ENCODE data around the gene RAB40C.

The RAB40C gene

DNA sequence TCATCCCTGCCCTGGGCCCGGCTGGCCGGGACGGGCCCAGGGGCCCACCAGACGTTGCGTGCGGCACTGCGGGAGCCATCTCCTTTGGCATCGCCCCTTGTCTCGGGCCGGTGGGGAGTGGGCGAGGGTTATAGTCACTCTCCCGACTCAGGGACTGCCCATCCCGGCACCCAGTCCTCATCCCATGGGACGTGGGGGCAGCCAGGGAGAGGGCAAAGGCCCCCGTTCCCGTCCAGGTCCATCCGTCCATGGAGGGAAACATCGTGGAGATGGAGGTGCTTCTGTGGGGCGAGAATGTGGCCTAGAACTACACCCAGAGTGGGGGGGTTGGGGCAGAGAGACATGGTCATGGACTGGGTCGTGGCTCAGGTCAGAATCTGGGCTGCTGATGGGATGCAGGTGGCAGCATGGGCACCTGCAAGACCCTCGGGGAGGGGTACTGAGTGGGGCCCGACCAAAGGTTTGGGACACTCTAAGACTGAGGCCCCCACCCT, 56.9 kb downstream of the RAB40C start:
- Histone ChIP-seq H3K4me3 (ENCODE audit: low read depth, low read length) (no peak overlapping the region), H3K27ac (no peak overlapping the region)

DNA sequence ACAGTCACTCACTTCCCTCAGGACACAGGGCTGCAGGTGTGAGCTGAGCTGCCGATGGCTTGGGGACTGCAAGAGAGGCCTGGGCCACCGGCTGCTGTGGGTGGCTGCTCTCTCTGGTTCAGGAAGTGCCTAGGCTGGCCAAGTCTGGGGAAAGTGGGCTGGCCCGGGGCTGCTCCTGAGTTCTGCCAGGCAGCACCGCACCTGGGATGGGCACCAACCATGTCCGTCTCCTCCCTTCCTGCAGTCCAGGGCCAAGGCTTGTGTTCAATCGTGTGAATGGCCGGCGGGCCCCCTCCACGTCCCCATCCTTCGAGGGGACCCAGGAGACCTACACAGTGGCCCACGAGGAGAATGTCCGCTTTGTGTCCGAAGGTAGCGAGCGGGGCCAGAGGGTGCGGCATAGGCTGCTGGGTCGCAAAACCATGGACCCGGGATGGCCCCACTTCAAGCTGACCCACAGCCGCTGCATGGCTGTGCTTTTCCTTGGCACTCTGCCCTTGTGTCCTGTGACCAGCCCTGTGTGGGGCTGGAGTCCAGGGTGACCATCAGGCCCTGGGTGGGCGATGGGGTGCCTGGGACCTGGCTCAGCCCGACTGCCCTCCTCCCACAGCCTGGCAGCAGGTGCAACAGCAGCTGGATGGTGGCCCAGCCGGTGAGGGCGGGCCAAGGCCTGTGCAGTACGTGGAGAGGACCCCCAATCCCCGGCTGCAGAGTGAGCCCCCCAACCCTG, 57.5 kb downstream of the RAB40C start:
- Histone ChIP-seq H3K36me3 (peaks cover 21% of the 10 kb centered on the region), H3K9me3 (ENCODE audit: severe bottlenecking) (no peaks in the 10 kb centered on the region), H3K27me3 (ENCODE audit: insufficient read depth, low read depth, severe bottlenecking) (no peaks in the 10 kb centered on the region), H3K27ac (no peak overlapping the region), H3K4me3 (ENCODE audit: low read depth, low read length) (no peak overlapping the region)
- DNase-seq: no peak
- TF ChIP-seq, protein P1, sequence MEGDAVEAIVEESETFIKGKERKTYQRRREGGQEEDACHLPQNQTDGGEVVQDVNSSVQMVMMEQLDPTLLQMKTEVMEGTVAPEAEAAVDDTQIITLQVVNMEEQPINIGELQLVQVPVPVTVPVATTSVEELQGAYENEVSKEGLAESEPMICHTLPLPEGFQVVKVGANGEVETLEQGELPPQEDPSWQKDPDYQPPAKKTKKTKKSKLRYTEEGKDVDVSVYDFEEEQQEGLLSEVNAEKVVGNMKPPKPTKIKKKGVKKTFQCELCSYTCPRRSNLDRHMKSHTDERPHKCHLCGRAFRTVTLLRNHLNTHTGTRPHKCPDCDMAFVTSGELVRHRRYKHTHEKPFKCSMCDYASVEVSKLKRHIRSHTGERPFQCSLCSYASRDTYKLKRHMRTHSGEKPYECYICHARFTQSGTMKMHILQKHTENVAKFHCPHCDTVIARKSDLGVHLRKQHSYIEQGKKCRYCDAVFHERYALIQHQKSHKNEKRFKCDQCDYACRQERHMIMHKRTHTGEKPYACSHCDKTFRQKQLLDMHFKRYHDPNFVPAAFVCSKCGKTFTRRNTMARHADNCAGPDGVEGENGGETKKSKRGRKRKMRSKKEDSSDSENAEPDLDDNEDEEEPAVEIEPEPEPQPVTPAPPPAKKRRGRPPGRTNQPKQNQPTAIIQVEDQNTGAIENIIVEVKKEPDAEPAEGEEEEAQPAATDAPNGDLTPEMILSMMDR (IDR thresholded peaks at IDR 0.05; ENCODE audit: low read depth, low read length): no peak

More for the DNA sequence above, 56.9 kb downstream of the RAB40C start:
- Histone ChIP-seq H3K27me3 (ENCODE audit: insufficient read depth, low read depth, severe bottlenecking) (no peaks in the 10 kb centered on the region), H3K9me3 (ENCODE audit: severe bottlenecking) (no peaks in the 10 kb centered on the region), H3K36me3 (peaks cover 15% of the 10 kb centered on the region)
- TF ChIP-seq, protein P1 (IDR thresholded peaks at IDR 0.05; ENCODE audit: low read depth, low read length): no peak
- no peak for DNase-seq

DNA sequence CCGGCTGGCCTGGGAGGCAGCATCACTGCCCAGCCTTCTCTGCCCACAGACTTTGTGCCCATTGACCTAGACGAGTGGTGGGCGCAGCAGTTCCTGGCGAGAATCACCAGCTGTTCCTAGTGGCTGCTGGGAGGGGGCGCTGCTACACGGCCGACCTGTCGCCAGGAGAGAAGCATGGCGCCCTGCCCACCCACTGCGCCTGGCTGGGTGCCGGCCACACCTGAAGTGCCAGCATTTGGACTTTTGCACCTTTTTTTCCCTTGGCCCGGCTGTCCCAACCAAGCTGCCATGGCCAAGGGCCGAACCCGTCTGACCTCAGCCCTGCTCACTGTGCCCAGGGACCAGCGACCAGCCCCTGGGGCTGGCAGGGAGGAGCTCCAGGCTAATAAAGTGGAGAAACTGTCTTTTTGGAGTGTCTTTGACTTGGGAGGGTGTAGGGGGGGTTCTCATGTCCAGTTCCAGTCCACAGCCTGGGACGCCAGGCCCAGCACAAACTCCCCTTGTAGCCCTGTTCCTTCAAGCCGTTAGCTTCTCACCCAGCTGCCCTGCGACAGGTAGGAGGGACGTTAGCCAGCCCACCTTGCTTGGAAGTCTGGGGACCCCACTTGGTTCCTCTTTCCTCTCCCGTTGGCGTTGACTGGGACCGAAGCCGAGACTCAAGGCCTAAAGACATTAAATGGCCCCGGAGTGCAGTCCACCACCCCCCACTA, 58.4 kb downstream of the RAB40C start:
- H3K4me3 ChIP-seq (ENCODE audit: low read depth, low read length): peak overlapping the region; percentile 58
- peak; percentile 73 for DNase-seq
- peaks cover 30% of the 10 kb centered on the region for H3K36me3 ChIP-seq

DNA sequence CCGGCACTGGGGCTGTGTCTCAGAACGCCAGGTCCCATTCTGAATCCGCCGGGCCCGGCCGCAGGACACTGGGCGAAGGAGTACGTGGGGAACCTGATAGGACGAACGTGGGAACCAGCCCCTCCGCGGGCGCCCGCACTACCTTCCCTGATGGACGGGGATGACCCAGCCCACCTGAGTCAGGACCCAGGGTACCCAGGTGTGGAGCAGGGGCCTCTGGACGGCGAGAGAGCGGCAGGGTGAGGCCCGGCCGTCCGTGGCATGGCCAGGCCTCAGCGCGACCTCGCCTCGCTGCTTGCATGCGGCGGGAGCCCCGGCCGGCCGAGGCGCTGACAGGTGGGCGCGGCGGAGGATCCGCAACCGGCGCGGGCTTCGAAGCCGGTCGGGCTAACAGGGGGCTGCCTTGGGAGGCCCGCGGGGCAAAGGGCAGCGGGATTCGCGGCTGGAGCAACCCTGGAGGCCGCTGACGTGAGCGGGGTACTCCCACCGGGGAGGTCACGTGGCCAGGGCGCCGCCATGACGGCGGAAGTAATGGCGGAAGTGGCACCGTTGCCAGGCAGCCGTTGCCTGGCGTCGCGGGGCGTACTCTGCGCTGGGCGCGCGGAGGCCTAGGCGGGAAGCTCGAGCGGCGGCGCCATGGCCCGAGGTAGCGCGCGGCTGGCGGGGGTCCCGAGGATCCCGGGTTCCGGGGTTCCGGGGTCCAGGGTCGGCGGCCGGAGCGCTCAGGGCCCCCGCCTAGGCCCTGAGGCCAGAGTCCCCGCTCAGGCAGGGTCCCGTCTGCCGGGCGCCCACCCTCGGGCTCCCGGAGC, 59.1 kb downstream of the RAB40C start, which contains the start of gene WDR90:
Gene WDR90, plus strand, starts transcription at position 585 of the 809 bp plus-strand sequence. Its CDS starts 52 bp downstream, at position 637.
- H3K27ac ChIP-seq: peak within 1 kb of the TSS; percentile 91
- H3K4me3 ChIP-seq (ENCODE audit: low read depth, low read length): peak within 1 kb of the TSS; percentile 58
- TF ChIP-seq, protein P1 (IDR thresholded peaks at IDR 0.05; ENCODE audit: low read depth, low read length): no peak
- H3K9me3 ChIP-seq (ENCODE audit: severe bottlenecking): no peaks in the 10 kb centered on the region
- DNase-seq: peak; percentile 93
- H3K27me3 ChIP-seq (ENCODE audit: insufficient read depth, low read depth, severe bottlenecking): no peaks in the 10 kb centered on the region
- peaks cover 37% of the 10 kb centered on the region for H3K36me3 ChIP-seq

More for the DNA sequence above, 58.4 kb downstream of the RAB40C start:
- TF ChIP-seq, protein P1 (IDR thresholded peaks at IDR 0.05; ENCODE audit: low read depth, low read length): peak; percentile 86
- Histone ChIP-seq H3K9me3 (ENCODE audit: severe bottlenecking) (no peaks in the 10 kb centered on the region), H3K27me3 (ENCODE audit: insufficient read depth, low read depth, severe bottlenecking) (no peaks in the 10 kb centered on the region), H3K27ac (peak overlapping the region; percentile 91)

DNA sequence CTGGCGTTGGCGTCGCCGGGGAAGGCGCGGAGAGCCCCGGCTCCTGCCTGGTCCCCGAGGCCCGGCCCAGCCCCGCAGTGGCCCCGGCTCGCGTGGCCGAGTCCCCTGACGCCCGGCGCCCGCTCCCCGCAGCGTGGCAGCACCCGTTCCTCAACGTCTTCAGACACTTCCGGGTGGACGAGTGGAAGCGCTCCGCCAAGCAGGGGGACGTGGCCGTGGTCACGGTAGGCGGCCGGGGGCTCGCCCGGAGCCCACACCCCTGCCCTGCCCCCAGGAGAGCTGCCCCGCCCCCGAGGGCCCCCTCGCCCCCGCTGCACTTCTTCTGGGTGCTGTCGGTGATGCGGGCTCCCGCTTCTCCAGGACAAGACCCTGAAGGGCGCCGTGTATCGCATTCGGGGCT, 59.8 kb downstream of the RAB40C start:
- Histone ChIP-seq H3K9me3 (ENCODE audit: severe bottlenecking) (no peaks in the 10 kb centered on the region), H3K27me3 (ENCODE audit: insufficient read depth, low read depth, severe bottlenecking) (no peaks in the 10 kb centered on the region), H3K4me3 (ENCODE audit: low read depth, low read length) (peak overlapping the region; percentile 58), H3K36me3 (peaks cover 39% of the 10 kb centered on the region), H3K27ac (peak overlapping the region; percentile 91)
- TF ChIP-seq, protein P1 (IDR thresholded peaks at IDR 0.05; ENCODE audit: low read depth, low read length): no peak
- DNase-seq: no peak
